GM12875 (cell line): ENCODE measurements around the gene TGM5.

Experiments
- H3K4me3 ChIP-seq: one replicate; pipeline ENCODE4 v1.5.1; 2011; ENCODE audit warnings: low read depth, low read length, control low read depth
- TF ChIP-seq, protein P1 (sequence below): IDR thresholded peaks from 2 replicates; pipeline ENCODE4 v1.5.1; 2011; ENCODE audit warnings: low read depth, mild to moderate bottlenecking, control low read depth, inconsistent platforms, low read length, moderate library complexity, borderline replicate concordance; ENCODE audit not compliant: insufficient read depth

Gene TGM5, protein sequence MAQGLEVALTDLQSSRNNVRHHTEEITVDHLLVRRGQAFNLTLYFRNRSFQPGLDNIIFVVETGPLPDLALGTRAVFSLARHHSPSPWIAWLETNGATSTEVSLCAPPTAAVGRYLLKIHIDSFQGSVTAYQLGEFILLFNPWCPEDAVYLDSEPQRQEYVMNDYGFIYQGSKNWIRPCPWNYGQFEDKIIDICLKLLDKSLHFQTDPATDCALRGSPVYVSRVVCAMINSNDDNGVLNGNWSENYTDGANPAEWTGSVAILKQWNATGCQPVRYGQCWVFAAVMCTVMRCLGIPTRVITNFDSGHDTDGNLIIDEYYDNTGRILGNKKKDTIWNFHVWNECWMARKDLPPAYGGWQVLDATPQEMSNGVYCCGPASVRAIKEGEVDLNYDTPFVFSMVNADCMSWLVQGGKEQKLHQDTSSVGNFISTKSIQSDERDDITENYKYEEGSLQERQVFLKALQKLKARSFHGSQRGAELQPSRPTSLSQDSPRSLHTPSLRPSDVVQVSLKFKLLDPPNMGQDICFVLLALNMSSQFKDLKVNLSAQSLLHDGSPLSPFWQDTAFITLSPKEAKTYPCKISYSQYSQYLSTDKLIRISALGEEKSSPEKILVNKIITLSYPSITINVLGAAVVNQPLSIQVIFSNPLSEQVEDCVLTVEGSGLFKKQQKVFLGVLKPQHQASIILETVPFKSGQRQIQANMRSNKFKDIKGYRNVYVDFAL

DNA sequence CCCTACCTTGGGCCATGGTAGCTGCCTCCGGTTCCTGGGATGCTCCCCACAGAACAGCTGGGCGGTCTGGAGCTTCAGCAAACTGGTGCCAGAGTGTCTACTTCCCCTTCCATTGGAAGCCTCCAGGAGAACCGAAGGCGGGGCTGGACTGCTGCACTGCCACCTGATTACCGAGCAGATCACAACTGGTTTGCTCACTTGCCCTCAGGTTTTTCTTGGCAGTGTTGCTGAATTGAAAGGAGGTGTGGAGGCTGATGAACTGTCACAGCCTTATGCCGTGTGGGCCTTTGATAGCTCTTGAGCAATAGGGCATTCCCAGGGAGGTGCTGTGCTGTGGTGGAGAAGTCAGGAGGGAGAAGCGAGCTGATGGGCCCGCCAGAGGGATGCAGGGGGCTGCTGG is at the start of gene TGM5:
TSS of gene TGM5 (minus strand) at position 95 of the 400 bp plus-strand sequence. CDS start at position 16, 79 bp downstream.
- TF ChIP-seq, protein P1, sequence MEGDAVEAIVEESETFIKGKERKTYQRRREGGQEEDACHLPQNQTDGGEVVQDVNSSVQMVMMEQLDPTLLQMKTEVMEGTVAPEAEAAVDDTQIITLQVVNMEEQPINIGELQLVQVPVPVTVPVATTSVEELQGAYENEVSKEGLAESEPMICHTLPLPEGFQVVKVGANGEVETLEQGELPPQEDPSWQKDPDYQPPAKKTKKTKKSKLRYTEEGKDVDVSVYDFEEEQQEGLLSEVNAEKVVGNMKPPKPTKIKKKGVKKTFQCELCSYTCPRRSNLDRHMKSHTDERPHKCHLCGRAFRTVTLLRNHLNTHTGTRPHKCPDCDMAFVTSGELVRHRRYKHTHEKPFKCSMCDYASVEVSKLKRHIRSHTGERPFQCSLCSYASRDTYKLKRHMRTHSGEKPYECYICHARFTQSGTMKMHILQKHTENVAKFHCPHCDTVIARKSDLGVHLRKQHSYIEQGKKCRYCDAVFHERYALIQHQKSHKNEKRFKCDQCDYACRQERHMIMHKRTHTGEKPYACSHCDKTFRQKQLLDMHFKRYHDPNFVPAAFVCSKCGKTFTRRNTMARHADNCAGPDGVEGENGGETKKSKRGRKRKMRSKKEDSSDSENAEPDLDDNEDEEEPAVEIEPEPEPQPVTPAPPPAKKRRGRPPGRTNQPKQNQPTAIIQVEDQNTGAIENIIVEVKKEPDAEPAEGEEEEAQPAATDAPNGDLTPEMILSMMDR = no peak
- H3K4me3 ChIP-seq = no peak within 1 kb of the TSS

DNA sequence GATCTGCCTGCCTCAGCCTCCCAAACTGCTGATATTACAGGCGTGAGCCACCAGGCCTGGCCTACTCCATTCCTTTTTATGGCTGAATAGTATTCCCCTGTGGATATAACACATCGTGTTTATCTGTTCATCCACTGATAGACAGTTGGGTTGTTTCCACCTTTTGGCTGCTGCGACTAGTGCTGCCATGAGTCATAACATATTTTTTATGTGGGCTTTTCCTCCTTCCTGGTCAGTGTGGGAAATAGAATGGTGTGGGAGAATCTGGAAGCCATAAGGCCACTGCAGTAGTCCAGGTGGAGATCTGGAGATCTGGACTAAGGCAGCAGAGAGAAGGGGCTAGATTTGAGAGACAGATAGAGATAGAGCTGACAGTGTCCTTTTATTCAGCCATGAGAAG is 47.4 kb upstream of the TGM5 start:
- TF ChIP-seq, protein P1 = no peak
- H3K4me3 ChIP-seq = no peak overlapping the region

DNA sequence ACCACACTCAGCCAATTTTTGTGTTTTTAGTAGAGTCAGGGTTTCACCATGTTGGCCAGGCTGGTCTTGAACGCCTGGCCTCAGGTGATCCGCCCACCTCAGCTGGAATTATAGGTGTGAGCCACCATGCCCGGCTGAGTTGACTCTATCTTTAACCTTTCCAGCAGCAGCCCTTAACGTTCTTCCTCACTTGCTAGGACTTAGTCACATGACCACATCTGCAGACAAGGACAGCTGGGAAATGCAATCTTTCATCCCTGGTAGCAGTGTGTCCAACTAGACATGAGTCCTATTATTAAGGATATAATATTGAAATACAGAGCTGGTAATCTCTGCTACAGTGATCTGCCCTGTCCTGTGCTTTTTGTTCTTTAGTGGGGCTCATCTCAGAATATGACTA is 45.6 kb upstream of the TGM5 start:
- TF ChIP-seq, protein P1 = no peak
- no peak overlapping the region for H3K4me3 ChIP-seq

DNA sequence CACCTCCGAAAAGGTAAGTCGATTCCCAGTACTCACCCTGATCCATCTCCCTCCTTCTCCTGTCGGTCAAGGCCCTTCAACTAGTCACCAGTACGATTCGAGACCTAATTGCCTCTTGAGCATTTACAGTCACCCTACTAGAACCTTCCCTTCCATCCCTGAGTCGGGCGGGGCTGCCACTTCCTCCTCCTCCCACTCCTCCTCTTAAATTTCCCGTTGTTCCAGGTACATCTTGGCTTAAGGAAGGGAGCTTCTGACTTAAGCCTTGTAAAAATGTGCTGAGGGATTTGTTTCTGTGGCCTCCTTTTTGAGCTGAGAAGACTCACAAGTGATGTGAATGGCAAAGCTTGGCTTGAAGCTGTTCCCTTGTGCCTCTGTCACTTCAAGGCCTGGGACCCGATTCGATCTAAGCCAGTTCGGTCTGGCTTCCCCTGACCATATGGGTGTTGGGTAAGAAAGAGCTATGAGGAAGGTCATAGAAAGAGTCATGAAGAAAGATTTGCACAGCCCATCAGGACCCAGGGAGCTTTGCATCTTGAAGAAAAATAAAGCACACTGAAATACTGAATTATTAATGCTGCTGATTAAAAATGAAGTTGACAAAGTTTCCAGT is 35.6 kb upstream of the TGM5 start, which contains the start of gene TGM7:
TSS of gene TGM7 (minus strand) at position 51 of the 613 bp plus-strand sequence.
- TF ChIP-seq, protein P1 = no peak
- no peak within 1 kb of the TSS for H3K4me3 ChIP-seq

DNA sequence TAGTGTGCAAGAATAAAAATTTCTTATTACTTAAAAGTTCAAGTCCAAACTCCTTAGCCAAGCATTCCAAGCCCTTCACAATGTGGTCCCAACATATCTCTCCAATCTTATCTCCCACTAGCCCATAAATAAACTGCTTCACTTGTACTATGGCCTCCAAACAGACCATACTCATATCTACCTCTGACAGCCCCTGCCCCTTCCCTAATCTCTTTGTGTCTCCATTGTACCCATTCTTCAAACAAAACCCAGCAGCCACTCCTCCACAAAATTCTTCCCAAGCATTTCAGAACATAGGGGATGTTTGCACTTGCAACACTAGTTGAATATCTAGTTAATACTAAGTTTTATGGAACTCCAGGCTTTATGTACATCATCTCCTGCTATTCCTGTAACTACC is 33.2 kb upstream of the TGM5 start:
- TF ChIP-seq, protein P1 = no peak

DNA sequence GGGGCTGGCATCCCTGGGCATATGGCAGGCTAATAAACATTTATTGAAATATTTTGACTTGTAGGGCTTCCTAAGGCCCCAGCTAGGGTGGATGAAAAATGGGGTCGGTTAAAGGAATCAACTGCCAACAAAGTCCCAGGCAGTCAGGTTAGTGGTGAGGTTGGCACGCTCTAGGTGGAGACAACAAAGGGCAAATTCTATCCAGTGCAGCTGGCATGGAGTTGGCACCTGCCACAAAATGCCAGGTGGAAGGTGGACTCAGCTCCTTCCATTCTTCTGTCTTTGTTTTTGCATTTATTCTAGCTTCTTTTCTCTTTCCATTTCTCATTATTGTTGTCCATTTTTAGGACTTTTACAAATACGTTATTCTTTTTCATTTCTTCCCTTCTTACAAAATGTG is 32.7 kb upstream of the TGM5 start:
- TF ChIP-seq, protein P1 = no peak

More for the DNA sequence above, 33.2 kb upstream of the TGM5 start:
- H3K4me3 ChIP-seq = no peak overlapping the region

More for the DNA sequence above, 32.7 kb upstream of the TGM5 start:
- no peak overlapping the region for H3K4me3 ChIP-seq
